Sigmoid colon (tissue), 7 donors: ENCODE results near the gene CENPK. TPM values are rescaled to one million over a fixed set of nuclear protein-coding genes. Genes with fewer than 3 reads are reported as not detected.

ENCODE experiments used
- DNase-seq: peaks from one replicate; pipeline ENCODE4 v3.0.0-alpha.2; 2019
- H3K27ac ChIP-seq, 4 donors: fragments of 200-600 bp; sonication (generic); one replicate each; pipeline ENCODE4 v1.5.1; 2016 to 2019; ENCODE audit warnings: mild to moderate bottlenecking in 1 of 4
- H3K27me3 ChIP-seq, 3 donors: fragments of 200-600 bp; sonication (generic); one replicate each; pipeline ENCODE4 v1.5.1; 2019; ENCODE audit warnings: mild to moderate bottlenecking in 1 of 3
- H3K36me3 ChIP-seq, 4 donors: fragments of 200-600 bp; sonication (generic); one replicate each; pipeline ENCODE4 v1.5.1; 2016 to 2019
- H3K4me1 ChIP-seq, 4 donors: fragments of 200-600 bp; sonication (generic); one replicate each; pipeline ENCODE4 v1.5.1; 2017 to 2019
- H3K4me3 ChIP-seq, 4 donors: fragments of 200-600 bp; sonication (generic); one replicate each; pipeline ENCODE4 v1.5.1; 2017 to 2019; ENCODE audit warnings: mild to moderate bottlenecking in 2 of 4, moderate library complexity in 1 of 4
- H3K9me3 ChIP-seq, 4 donors: fragments of 200-600 bp in 3 of 4; sonication (generic) in 3 of 4; one replicate each; pipeline versions ENCODE4 v1.5.1 to v1.6.1; 2013 to 2019
- CTCF ChIP-seq, 4 experiments: fragments of 450-650 bp in 3 of 4; fragments of 200-600 bp in 1 of 4; IDR thresholded peaks; one replicate each; pipeline ENCODE4 v1.5.1; 2016 to 2019; ENCODE audit warnings: antibody characterized with exemption in 4 of 4, mild to moderate bottlenecking in 3 of 4, moderate library complexity in 2 of 4
- EP300 ChIP-seq, 4 donors: sonication (generic); formaldehyde crosslinking; IDR thresholded peaks; one replicate each; pipeline ENCODE4 v1.6.1; 2017; ENCODE audit warnings: antibody characterized with exemption in 4 of 4
- POLR2A ChIP-seq, 2 donors: fragments of 450-650 bp; IDR thresholded peaks; one replicate each; pipeline ENCODE4 v1.6.1; 2016; ENCODE audit warnings: antibody characterized with exemption in 2 of 2, mild to moderate bottlenecking in 2 of 2, moderate library complexity in 2 of 2
- POLR2AphosphoS5 ChIP-seq, 4 donors: sonication (generic); formaldehyde crosslinking; IDR thresholded peaks; one replicate each; pipeline ENCODE4 v1.6.1; 2017; ENCODE audit warnings: antibody characterized with exemption in 4 of 4
- WGBS, 2 donors: extraction: QIAGEN DNeasy Blood & Tissue Kit; methylation state at CpG; one replicate each; pipeline ENCODE4 v1.1.7; 2013; 5-methylcytosine and 5-hydroxymethylcytosine counted together
- intact Hi-C: fragments of 100-400 bp; cut with DNase I; formaldehyde crosslinking; loops from one replicate; pipeline ENCODE4 v1.15.1; 2023
- polyA plus RNA-seq, 3 donors: library from polyadenylated mRNA; stranded (reverse); fragments of 200-250 nt; gene quantifications; one replicate each; pipeline ENCODE4 v1.2.3, GENCODE V29; 2013
- total RNA-seq, 4 donors: library from RNA; depleted of rRNA; stranded (reverse); fragments of >200 nt; gene quantifications; one replicate each; pipeline ENCODE4 v1.1.0, GENCODE V29; 2016
- donor health status: healthy with polysubstance abuse.
- donor health status: Bipolar disorder and iron deficiency.
- donor health status: healthy.

Gene CENPK
- total and polyA plus RNA-seq, 7 donors, result 1.4 to 14.5 (median 3.6) TPM; not detected in 2

- Histone ChIP-seq H3K9me3 (no peaks in the 10 kb centered on the region), H3K4me1 (peaks cover 0 to 31% (median 17%) of the 10 kb centered on the region in 4 donors), H3K4me3 (peak overlapping the region; percentile 47 to 63 (median 56)), H3K36me3 (no peaks in the 10 kb centered on the region), H3K27ac (peak overlapping the region; percentile 90 to 97 (median 93)), H3K27me3 (no peaks in the 10 kb centered on the region)
- intact Hi-C loops, result loop anchor here (2.0 to 5.0 kb wide), 6 partner anchors 79 to 716 kb away; partner anchors contain the start of genes CENPK, CWC27, PPWD1 and SREK1IP1
- 0 to 1% methylated on average over 12 of the region's 12 CpGs for WGBS, 2 donors
- TF ChIP-seq POLR2AphosphoS5 (IDR thresholded peaks at IDR 0.05) (peak in 2 of 4 donors; percentile 9 to 14), CTCF (IDR thresholded peaks at IDR 0.05) (no peak), EP300 (IDR thresholded peaks at IDR 0.05) (no peak), POLR2A (IDR thresholded peaks at IDR 0.05) (no peak)
- DNase-seq, result no peak
Measured at GRCh38 chr5:65482736-65483545, 80.0 kb downstream of the CENPK start.

- intact Hi-C loops, result loop anchor here (2.0 to 5.0 kb wide), 6 partner anchors 80 to 715 kb away; partner anchors contain the start of genes CENPK, CWC27, PPWD1 and SREK1IP1
- no peaks in the 10 kb centered on the region for H3K27me3 ChIP-seq
- no peak for DNase-seq
- 0 to 1% methylated on average over 6 of the region's 6 CpGs for WGBS, 2 donors
- H3K36me3 ChIP-seq, result no peaks in the 10 kb centered on the region
- peak overlapping the region; percentile 90 to 97 (median 93) for H3K27ac ChIP-seq
- H3K4me1 ChIP-seq, result peaks cover 0 to 36% (median 17%) of the 10 kb centered on the region in 4 donors
- H3K4me3 ChIP-seq, result peak overlapping the region; percentile 47 to 63 (median 56)
- H3K9me3 ChIP-seq, result no peaks in the 10 kb centered on the region
- TF ChIP-seq CTCF (IDR thresholded peaks at IDR 0.05), result no peak
- TF ChIP-seq EP300 (IDR thresholded peaks at IDR 0.05), result no peak
- TF ChIP-seq POLR2AphosphoS5 (IDR thresholded peaks at IDR 0.05), result no peak
- no peak for TF ChIP-seq POLR2A (IDR thresholded peaks at IDR 0.05)
Measured at GRCh38 chr5:65482296-65482735, 80.7 kb downstream of the CENPK start.

GRCh38 chr5:65481635-65482295 lies 81.2 kb downstream of the CENPK start, which contains the start of gene ADAMTS6:
ADAMTS6 (minus strand) TSS chr5:65481920; CDS start chr5:65473673, 8,247 bp downstream.
- TF ChIP-seq EP300 (IDR thresholded peaks at IDR 0.05) (peak; percentile 70 to 95 (median 88)), POLR2A (IDR thresholded peaks at IDR 0.05) (peak in 1 of 2 donors; percentile 23), CTCF (IDR thresholded peaks at IDR 0.05) (no peak), POLR2AphosphoS5 (IDR thresholded peaks at IDR 0.05) (peak; percentile 80 to 97 (median 84))
- Histone ChIP-seq H3K4me1 (peaks cover 0 to 36% (median 17%) of the 10 kb centered on the region in 4 donors), H3K4me3 (peak within 1 kb of the TSS; percentile 47 to 63 (median 56)), H3K27me3 (no peaks in the 10 kb centered on the region), H3K9me3 (no peaks in the 10 kb centered on the region), H3K27ac (peak within 1 kb of the TSS; percentile 90 to 97 (median 93)), H3K36me3 (no peaks in the 10 kb centered on the region)
- WGBS, 2 donors, result 0 to 1% methylated on average over 12 of the region's 12 CpGs
- DNase-seq, result peak; percentile 98
- intact Hi-C loops, result loop anchor here (2.0 to 5.0 kb wide), 6 partner anchors 81 to 714 kb away; partner anchors contain the start of genes CENPK, CWC27, PPWD1 and SREK1IP1

- no peaks in the 10 kb centered on the region for H3K9me3 ChIP-seq
- intact Hi-C loops, result loop anchor here (5.0 kb wide), 2 partner anchors 81 to 714 kb away; partner anchors contain the start of genes CENPK, CWC27, PPWD1 and SREK1IP1
- H3K27ac ChIP-seq, result peak overlapping the region; percentile 90 to 97 (median 93)
- DNase-seq, result no peak
- peak overlapping the region; percentile 47 to 63 (median 56) for H3K4me3 ChIP-seq
- no peaks in the 10 kb centered on the region for H3K27me3 ChIP-seq
- no peaks in the 10 kb centered on the region for H3K36me3 ChIP-seq
- no peak for TF ChIP-seq POLR2AphosphoS5 (IDR thresholded peaks at IDR 0.05)
- 1% methylated on average over 7 of the region's 7 CpGs for WGBS, 2 donors
- H3K4me1 ChIP-seq, result peaks cover 0 to 36% (median 17%) of the 10 kb centered on the region in 4 donors
Measured at GRCh38 chr5:65481171-65481581, 81.8 kb downstream of the CENPK start.
